Central memory CD8-positive, alpha-beta T cell (primary cell): ENCODE data around the gene KRTAP2-4.
"Not testable (repeated sequence)": the region's sequence is repeated elsewhere in the genome, so short reads cannot be mapped to it uniquely, and the experiment has no call there.

ENCODE experiments used
- ATAC-seq: fragments of 150-1000 bp; cut with Tn5 transposase; replicated peaks from 2 replicates; pipeline ENCODE4 v1.10.0; 2022; ENCODE audit warnings: mild to moderate bottlenecking, moderate FRiP score, moderate number of reproducible peaks; ENCODE audit not compliant: poor library complexity, severe bottlenecking; ENCODE audit errors: extremely low read depth
- DNase-seq, 2 donors: peaks; one replicate each; pipeline ENCODE4 v3.0.0; 2021; ENCODE audit warnings: low spot score in 2 of 2
- H3K27ac Mint-ChIP-seq: one replicate; pipeline ENCODE4 v1.8.0; 2022; ENCODE audit warnings: low read depth, mild to moderate bottlenecking, moderate library complexity, mixed read lengths
- H3K27me3 Mint-ChIP-seq: one replicate; pipeline ENCODE4 v1.8.0; 2022; ENCODE audit warnings: mixed read lengths
- H3K36me3 Mint-ChIP-seq: one replicate; pipeline ENCODE4 v1.8.0; 2022; ENCODE audit warnings: mild to moderate bottlenecking, moderate library complexity, mixed read lengths; ENCODE audit not compliant: insufficient read depth
- H3K4me1 Mint-ChIP-seq: one replicate; pipeline ENCODE4 v1.8.0; 2022; ENCODE audit warnings: mixed read lengths
- H3K4me3 Mint-ChIP-seq: one replicate; pipeline ENCODE4 v1.8.0; 2022; ENCODE audit warnings: mild to moderate bottlenecking, moderate library complexity, mixed read lengths
- H3K9me3 Mint-ChIP-seq: one replicate; pipeline ENCODE4 v1.8.0; 2022; ENCODE audit warnings: mixed read lengths

KRTAP2-4 gene

DNA sequence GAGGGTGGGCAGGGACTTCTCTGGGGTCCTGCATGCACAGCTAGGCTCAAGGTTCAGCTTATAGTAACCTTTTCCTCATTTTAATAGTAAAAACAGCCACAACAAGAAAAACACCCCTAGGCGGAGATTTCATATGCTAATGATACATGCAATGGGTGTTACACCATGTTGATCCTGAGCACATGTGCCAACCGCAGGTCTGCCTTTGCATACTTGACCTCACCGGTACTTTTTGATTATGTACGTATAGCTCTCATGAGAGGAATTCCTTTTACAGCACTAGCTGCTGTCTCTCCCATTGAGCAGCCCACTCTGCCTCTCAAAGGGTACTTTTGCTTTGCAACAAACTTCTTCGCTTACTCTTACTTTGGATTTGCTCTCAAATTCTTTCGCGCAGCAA is 30.4 kb upstream of the KRTAP2-4 start:
- H3K4me3 Mint-ChIP-seq: no peak overlapping the region
- no peaks in the 10 kb centered on the region for H3K9me3 Mint-ChIP-seq
- no peak overlapping the region for H3K27ac Mint-ChIP-seq
- H3K4me1 Mint-ChIP-seq: peaks cover 9% of the 10 kb centered on the region
- peaks cover 51% of the 10 kb centered on the region for H3K27me3 Mint-ChIP-seq
- no peak for ATAC-seq
- H3K36me3 Mint-ChIP-seq: no peaks in the 10 kb centered on the region
- no peak for DNase-seq

DNA sequence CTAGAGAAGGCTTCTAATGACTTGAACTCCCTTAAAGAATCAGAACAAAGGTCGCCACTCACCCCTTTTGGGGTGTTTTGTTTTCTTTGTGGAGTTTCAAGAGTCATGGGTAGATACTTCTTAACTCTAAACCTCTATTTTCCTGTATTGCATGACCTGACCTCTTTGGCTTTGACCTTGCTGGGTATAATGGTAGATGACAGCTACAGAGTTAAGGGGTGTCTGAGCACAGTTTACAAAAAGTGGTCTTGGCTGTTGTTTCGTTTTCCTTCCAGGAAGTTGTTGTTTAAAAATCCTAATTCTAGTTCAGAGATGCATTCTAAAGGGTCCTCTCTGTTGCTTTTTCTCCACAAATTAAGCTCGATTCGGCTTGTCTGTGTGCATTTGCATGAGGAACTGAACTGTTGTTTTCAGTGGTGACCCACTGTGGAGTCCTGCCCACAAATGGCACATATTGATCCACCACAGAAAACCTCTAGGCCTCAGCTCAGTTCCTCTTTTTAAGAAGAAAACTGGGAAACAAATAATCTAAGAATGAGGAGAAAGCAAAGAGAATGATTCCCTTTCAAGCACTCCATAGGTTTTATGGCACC is 23.2 kb upstream of the KRTAP2-4 start:
- not testable (repeated sequence) for H3K9me3 Mint-ChIP-seq, H3K4me1 Mint-ChIP-seq, H3K4me3 Mint-ChIP-seq, H3K27ac Mint-ChIP-seq, DNase-seq, H3K36me3 Mint-ChIP-seq, ATAC-seq
- H3K27me3 Mint-ChIP-seq: peaks cover 39% of the 10 kb centered on the region

DNA sequence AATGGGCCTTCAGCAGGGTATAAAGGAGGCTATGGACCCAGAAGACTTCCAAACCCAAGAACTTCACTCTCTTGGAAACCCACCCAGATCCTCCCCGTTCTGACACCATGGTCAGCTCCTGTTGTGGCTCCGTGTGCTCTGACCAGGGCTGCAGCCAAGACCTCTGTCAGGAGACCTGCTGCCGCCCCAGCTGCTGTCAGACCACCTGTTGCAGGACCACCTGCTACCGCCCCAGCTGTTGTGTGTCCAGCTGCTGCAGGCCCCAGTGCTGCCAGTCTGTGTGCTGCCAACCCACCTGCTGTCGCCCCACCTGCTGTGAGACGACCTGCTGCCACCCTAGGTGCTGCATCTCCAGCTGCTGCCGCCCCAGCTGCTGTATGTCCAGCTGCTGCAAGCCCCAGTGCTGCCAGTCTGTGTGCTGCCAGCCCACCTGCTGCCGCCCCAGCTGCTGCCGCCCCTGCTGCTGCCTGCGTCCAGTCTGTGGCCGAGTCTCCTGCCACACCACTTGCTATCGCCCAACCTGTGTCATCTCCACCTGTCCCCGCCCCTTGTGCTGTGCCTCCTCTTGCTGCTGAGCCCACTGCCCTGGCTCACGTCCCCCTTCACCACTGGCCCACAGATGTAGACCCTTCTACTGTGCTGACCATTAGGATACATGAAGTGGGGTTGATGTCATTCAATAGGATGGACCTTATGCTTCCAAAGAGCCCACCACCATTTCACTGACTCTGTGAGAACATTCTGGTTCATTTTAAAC is 18.6 kb upstream of the KRTAP2-4 start, which contains the start of gene KRTAP4-7:
Gene KRTAP4-7 (plus strand): TSS at position 51 of the 757 bp plus-strand sequence. CDS start 57 bp downstream, at position 108.
- H3K27ac Mint-ChIP-seq, ATAC-seq, H3K4me3 Mint-ChIP-seq, H3K36me3 Mint-ChIP-seq, H3K4me1 Mint-ChIP-seq, H3K9me3 Mint-ChIP-seq, DNase-seq: not testable (repeated sequence)
- H3K27me3 Mint-ChIP-seq: peaks cover 57% of the 10 kb centered on the region

DNA sequence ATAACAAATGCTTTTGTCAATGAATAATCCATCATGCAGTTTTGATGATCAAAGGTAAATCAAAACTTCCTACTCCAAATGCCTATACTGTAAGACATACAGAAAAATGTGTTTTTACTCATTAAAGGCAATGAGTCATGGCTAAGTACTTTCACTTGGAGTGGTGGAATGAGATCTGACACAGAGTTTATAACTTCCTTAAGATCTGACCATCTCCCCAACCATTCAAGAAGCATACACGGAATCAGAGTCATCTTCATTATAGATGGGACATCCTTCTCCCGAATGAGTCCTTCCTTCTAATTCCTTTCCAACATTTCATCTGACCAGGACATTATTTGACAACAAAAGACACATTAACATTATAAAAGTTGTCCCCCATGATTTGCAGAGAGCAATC is 17.7 kb upstream of the KRTAP2-4 start:
- peaks cover 49% of the 10 kb centered on the region for H3K27me3 Mint-ChIP-seq
- H3K36me3 Mint-ChIP-seq, H3K27ac Mint-ChIP-seq, H3K9me3 Mint-ChIP-seq, DNase-seq, ATAC-seq, H3K4me3 Mint-ChIP-seq, H3K4me1 Mint-ChIP-seq: not testable (repeated sequence)

DNA sequence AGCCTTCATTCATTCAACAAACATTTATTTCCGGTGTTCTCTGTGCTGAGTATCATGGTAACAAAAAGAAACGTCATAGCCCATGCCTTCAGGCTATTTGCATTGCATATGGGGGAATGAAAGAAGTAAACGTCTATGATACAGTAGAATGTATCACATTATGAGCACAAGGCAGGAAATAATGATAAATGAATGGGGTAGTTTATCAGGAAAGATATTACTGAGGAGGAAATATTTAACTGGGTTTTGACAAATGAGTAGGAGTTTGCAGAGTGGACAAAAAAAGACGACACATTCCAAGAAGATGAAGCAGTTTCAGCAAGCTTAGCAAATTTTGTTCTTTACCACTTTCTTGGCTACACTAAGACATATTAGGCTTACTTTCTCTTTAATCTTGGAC is 16.9 kb upstream of the KRTAP2-4 start:
- H3K9me3 Mint-ChIP-seq: no peaks in the 10 kb centered on the region
- no peak for DNase-seq
- H3K27me3 Mint-ChIP-seq: peaks cover 49% of the 10 kb centered on the region
- no peaks in the 10 kb centered on the region for H3K4me1 Mint-ChIP-seq
- H3K4me3 Mint-ChIP-seq: no peak overlapping the region
- H3K36me3 Mint-ChIP-seq: no peaks in the 10 kb centered on the region
- H3K27ac Mint-ChIP-seq: no peak overlapping the region
- no peak for ATAC-seq

DNA sequence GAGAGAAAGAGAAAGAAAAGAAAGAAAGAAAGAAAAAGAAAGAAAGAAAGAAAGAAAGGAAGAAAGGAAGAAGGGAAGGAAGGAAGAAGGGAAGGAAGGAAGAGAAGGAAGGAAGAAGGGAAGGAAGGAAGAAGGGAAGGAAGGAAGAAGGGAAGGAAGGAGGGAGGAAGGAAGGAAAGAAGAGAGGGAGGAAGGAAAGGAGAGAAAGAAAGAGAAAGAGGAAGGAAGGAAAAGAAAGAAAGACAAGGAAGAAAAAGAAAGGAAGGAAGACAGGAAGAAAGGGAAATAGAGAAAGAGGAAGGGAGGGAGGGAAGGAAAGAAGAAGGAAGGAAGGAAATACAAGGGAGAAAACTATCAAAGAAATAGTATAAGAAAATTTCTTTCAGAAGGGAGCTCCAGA is 11.1 kb upstream of the KRTAP2-4 start:
- no peak for DNase-seq
- no peaks in the 10 kb centered on the region for H3K36me3 Mint-ChIP-seq
- H3K9me3 Mint-ChIP-seq: no peaks in the 10 kb centered on the region
- ATAC-seq: no peak
- no peak overlapping the region for H3K27ac Mint-ChIP-seq
- peaks cover 51% of the 10 kb centered on the region for H3K27me3 Mint-ChIP-seq
- no peaks in the 10 kb centered on the region for H3K4me1 Mint-ChIP-seq
- H3K4me3 Mint-ChIP-seq: no peak overlapping the region

DNA sequence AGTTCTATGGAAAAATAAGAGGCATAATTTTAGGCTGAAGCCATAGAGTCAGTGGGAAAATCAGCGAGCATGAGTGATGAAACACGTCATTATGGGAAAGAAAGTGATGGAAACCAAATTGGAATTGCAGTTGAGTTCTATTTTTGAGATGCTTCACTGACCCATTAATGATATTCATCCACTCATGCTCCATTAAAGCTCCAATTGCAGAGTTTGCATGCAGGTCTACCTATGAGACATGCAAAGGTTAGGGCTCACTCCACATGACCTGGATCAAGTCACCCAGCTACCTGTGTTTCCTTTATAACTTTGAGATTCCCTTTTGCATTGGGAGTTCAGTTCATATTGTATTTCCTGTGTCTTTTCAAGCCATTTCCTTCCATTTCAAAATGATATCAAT is 8.0 kb upstream of the KRTAP2-4 start:
- Mint-ChIP-seq H3K36me3 (no peaks in the 10 kb centered on the region), H3K9me3 (no peaks in the 10 kb centered on the region), H3K27me3 (peaks cover 36% of the 10 kb centered on the region), H3K4me3 (no peak overlapping the region), H3K4me1 (no peaks in the 10 kb centered on the region), H3K27ac (no peak overlapping the region)
- DNase-seq (no peak), ATAC-seq (no peak)

DNA sequence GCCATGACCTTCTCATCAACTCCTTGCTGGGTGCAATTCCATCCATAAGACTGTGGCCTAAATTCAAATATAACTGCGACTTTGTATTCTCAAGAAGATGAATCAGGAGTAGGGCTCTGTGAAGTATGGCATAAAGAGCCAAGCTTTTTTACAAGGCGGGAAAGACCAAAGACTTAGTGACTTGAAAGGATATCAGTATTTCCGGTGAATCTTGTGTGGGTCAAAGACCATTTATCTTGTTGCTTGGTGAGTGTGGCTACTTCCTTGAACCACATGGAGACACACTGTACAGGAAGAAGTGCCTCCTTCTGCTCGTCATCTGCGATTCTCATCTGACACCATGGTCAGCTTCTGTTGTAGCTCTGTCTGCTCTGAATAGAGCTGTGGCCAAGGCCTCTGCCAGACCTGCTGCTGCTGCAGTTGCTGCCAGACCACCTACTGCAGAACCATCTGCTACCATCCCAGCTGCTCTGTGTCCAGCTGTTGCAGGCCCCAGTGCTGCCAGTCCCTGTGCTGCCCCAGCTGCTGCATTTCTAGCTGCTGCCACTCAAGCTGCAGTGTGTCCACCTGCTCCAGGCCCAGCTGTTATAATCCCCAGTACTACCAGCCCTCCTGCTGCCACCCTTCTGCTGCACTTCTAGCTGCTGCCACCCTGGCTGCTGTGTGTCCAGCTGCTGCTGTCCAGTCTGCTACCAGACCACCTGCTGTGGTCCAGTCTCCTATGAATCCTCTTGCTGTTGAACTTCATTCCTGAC is 6.1 kb upstream of the KRTAP2-4 start:
- Mint-ChIP-seq H3K36me3 (no peaks in the 10 kb centered on the region), H3K27me3 (peaks cover 22% of the 10 kb centered on the region), H3K27ac (no peak overlapping the region), H3K4me1 (no peaks in the 10 kb centered on the region), H3K9me3 (no peaks in the 10 kb centered on the region), H3K4me3 (no peak overlapping the region)
- DNase-seq: no peak
- ATAC-seq: no peak

DNA sequence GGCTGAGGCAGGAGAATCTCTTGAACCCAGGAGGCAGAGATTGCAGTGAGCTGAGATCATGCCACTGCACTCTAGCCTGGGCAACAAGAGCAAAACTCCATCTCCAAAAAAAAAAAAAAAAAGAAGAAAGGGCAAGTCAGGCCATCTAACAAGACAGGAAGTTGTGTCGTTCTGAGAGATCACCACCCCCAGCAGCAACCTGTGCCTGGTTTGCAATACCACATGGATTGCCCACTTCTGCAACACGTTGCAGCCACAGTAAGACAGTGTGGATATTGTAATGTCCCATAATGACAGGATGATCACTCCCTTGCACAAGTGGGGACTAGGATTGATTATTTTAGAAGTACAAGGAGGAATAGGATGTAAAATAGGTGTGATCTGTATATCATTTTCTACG is 3.4 kb upstream of the KRTAP2-4 start:
- H3K4me3 Mint-ChIP-seq: no peak overlapping the region
- no peaks in the 10 kb centered on the region for H3K9me3 Mint-ChIP-seq
- no peak overlapping the region for H3K27ac Mint-ChIP-seq
- H3K4me1 Mint-ChIP-seq: no peaks in the 10 kb centered on the region
- no peaks in the 10 kb centered on the region for H3K36me3 Mint-ChIP-seq
- DNase-seq: no peak
- H3K27me3 Mint-ChIP-seq: no peaks in the 10 kb centered on the region
- no peak for ATAC-seq

DNA sequence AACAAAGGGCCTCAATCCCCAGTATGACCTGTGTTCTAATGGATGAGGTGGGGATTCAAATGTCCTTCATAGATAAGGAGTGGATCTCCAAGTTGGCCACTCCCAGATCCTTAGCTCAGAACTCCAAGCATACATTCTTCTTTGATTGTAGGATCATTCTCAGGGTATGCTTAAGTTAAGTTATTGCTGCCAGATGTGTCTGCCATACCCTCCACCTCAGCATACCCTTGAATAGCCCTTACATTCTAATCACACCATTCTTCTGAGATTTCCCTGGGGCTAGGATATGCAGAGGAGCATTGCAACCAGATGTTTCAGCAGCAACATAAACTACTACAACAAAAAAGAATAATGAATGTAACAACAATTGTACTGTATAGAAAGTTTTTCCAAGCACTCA is 1.6 kb upstream of the KRTAP2-4 start:
- DNase-seq (no peak), ATAC-seq (no peak)
- no peak overlapping the region for H3K27ac Mint-ChIP-seq
- H3K9me3 Mint-ChIP-seq: no peaks in the 10 kb centered on the region
- no peaks in the 10 kb centered on the region for H3K36me3 Mint-ChIP-seq
- peaks cover under 1% of the 10 kb centered on the region for H3K27me3 Mint-ChIP-seq
- no peaks in the 10 kb centered on the region for H3K4me1 Mint-ChIP-seq
- H3K4me3 Mint-ChIP-seq: no peak overlapping the region

DNA sequence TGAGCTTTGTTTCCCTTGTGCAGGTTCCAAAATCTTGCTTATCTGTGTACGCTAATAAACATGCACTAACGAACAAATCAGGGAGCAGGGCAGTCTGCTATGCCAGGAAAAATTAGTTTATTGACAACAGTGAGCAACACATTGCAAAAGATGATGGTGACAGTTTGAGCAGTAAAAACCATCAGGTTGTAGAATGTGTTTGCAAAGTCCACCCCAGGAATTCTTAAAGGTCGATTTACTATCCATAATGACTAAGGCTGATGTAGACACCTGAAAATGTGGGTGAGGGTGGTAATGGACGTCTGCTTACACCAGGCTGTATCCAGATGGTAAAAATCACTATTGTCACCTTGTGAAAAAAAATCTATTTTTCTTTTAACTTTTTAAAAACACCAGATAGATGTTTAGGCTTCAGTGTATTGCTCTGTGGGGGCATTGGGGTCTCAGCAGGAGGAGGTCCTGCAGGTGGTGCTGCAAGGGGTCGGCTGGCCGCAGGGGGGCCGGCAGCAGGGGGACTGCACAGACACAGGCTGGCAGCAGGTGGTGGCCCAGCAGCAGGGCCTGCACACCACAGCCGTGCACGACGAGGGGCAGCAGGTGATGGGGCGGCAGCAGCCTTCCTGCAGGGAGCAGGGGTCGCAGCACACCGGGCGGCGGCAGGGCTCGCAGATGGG is 526 bp downstream of the KRTAP2-4 start:
- not testable (repeated sequence) for H3K36me3 Mint-ChIP-seq, H3K27ac Mint-ChIP-seq, DNase-seq

DNA sequence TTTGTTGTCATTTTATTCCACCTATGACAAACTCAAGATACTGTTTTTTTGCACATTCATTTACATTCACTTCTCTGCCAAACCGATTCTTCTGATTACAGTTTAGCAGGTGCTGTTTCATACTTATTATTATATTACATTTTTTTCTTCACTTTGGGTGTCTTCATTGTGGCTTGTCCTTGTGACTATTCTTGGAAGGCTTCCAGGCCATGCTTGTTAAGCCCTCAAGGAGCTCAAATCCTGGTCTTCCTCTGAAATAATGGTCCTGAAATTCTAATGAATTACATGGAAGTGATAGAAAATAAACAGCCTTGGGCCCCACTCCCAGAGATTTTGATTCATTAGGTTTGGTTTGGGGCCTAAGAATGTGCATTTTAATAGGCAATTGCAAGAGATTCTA is 1.4 kb downstream of the KRTAP2-4 start:
- H3K27ac Mint-ChIP-seq: no peak overlapping the region
- H3K4me1 Mint-ChIP-seq: no peaks in the 10 kb centered on the region
- ATAC-seq (no peak), DNase-seq (no peak)
- no peaks in the 10 kb centered on the region for H3K36me3 Mint-ChIP-seq
- no peaks in the 10 kb centered on the region for H3K9me3 Mint-ChIP-seq
- no peak overlapping the region for H3K4me3 Mint-ChIP-seq
- H3K27me3 Mint-ChIP-seq: peaks cover 30% of the 10 kb centered on the region

More for the DNA sequence above, 526 bp downstream of the KRTAP2-4 start:
- H3K4me3 Mint-ChIP-seq, ATAC-seq, H3K4me1 Mint-ChIP-seq, H3K9me3 Mint-ChIP-seq: not testable (repeated sequence)
- peaks cover 22% of the 10 kb centered on the region for H3K27me3 Mint-ChIP-seq
